Cardiac fibroblast (primary cell): ENCODE data around the gene MS4A12.
"Not testable (repeated sequence)": the region's sequence is repeated elsewhere in the genome, so short reads cannot be mapped to it uniquely, and the experiment has no call there.

Source experiments
- DNase-seq, 2 donors: peaks; one replicate each; pipeline versions ENCODE4 v3.0.0 to v3.0.0-alpha.2; 2010; ENCODE audit warnings: low read depth in 2 of 2
- H3K4me3 ChIP-seq, 2 donors: replicated peaks in 1 of 2; 1 replicate in 1 of 2; 2 replicates in 1 of 2; pipeline ENCODE4 v1.5.1; 2011; ENCODE audit warnings: low read depth in 2 of 2, low read length in 2 of 2, mild to moderate bottlenecking in 2 of 2, moderate library complexity in 1 of 2
- CTCF ChIP-seq: IDR thresholded peaks from one replicate; pipeline ENCODE4 v1.5.1; 2011; ENCODE audit warnings: low read depth, mild to moderate bottlenecking, low read length, inconsistent platforms

MS4A12 gene

GRCh38 chr11:60498399-60498798, 5.8 kb downstream of the MS4A12 start:
- no peak for TF ChIP-seq CTCF
- DNase-seq, result no peak
- H3K4me3 ChIP-seq, result no peak overlapping the region

GRCh38 chr11:60498853-60499252, 6.3 kb downstream of the MS4A12 start:
- TF ChIP-seq CTCF, result no peak
- H3K4me3 ChIP-seq, result no peak overlapping the region
- peak in 1 of 2 donors; percentile 1 for DNase-seq

GRCh38 chr11:60500276-60500910, 7.8 kb downstream of the MS4A12 start:
- no peak for TF ChIP-seq CTCF
- peak in 1 of 2 donors; percentile 18 for DNase-seq
- H3K4me3 ChIP-seq, result no peak overlapping the region

GRCh38 chr11:60502221-60502775, 9.7 kb downstream of the MS4A12 start:
- TF ChIP-seq CTCF, result no peak
- DNase-seq, result no peak

GRCh38 chr11:60504219-60504905, 11.8 kb downstream of the MS4A12 start:
- H3K4me3 ChIP-seq, result no peak overlapping the region
- no peak for DNase-seq
- TF ChIP-seq CTCF, result no peak

More at GRCh38 chr11:60502221-60502775, 9.7 kb downstream of the MS4A12 start:
- no peak overlapping the region for H3K4me3 ChIP-seq

- DNase-seq, H3K4me3 ChIP-seq: not testable (repeated sequence)
Observed at GRCh38 chr11:60509609-60510008, 17.0 kb downstream of the MS4A12 start.

GRCh38 chr11:60510209-60510608, 17.6 kb downstream of the MS4A12 start:
- not testable (repeated sequence) for H3K4me3 ChIP-seq, DNase-seq

- no peak overlapping the region for H3K4me3 ChIP-seq
- TF ChIP-seq CTCF, result no peak
- no peak for DNase-seq
Observed at GRCh38 chr11:60511393-60511792, 18.8 kb downstream of the MS4A12 start.
